ENCODE results near the gene PCSK4. TPM values are rescaled to one million over a fixed set of nuclear protein-coding genes. Genes with fewer than 3 reads are reported as not detected.

PCSK4 gene
- total and polyA plus RNA-seq, 10 of the 15 experiments (the other 5 are each of a cell fraction or from before 2014, with no cell fraction given), result 0.27 to 0.99 (median 0.40) TPM; not detected in 3

- TF ChIP-seq, protein P1, sequence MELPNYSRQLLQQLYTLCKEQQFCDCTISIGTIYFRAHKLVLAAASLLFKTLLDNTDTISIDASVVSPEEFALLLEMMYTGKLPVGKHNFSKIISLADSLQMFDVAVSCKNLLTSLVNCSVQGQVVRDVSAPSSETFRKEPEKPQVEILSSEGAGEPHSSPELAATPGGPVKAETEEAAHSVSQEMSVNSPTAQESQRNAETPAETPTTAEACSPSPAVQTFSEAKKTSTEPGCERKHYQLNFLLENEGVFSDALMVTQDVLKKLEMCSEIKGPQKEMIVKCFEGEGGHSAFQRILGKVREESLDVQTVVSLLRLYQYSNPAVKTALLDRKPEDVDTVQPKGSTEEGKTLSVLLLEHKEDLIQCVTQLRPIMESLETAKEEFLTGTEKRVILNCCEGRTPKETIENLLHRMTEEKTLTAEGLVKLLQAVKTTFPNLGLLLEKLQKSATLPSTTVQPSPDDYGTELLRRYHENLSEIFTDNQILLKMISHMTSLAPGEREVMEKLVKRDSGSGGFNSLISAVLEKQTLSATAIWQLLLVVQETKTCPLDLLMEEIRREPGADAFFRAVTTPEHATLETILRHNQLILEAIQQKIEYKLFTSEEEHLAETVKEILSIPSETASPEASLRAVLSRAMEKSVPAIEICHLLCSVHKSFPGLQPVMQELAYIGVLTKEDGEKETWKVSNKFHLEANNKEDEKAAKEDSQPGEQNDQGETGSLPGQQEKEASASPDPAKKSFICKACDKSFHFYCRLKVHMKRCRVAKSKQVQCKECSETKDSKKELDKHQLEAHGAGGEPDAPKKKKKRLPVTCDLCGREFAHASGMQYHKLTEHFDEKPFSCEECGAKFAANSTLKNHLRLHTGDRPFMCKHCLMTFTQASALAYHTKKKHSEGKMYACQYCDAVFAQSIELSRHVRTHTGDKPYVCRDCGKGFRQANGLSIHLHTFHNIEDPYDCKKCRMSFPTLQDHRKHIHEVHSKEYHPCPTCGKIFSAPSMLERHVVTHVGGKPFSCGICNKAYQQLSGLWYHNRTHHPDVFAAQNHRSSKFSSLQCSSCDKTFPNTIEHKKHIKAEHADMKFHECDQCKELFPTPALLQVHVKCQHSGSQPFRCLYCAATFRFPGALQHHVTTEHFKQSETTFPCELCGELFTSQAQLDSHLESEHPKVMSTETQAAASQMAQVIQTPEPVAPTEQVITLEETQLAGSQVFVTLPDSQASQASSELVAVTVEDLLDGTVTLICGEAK (IDR thresholded peaks at IDR 0.05; ENCODE audit: borderline replicate concordance), result peak; percentile 83
- TF ChIP-seq CBX5 (IDR thresholded peaks at IDR 0.05; ENCODE audit: low read depth) (0 out of 2 replicates have a peak, but pooled peaks have one; percentile 68), ELK1 (IDR thresholded peaks at IDR 0.05; ENCODE audit: low read depth, low read length) (peak; percentile 74), ATF3 (IDR thresholded peaks at IDR 0.05; ENCODE audit: borderline replicate concordance, extremely low read depth, low read depth, low read length) (no peak), POLR2A (IDR thresholded peaks at IDR 0.05; ENCODE audit: low read depth, low read length) (peak; percentile 100), PAX5 (IDR thresholded peaks at IDR 0.05; ENCODE audit: borderline replicate concordance, low read depth, low read length) (peak; percentile 62; the same call in 1 of the 2 replicates), SMARCA5 (IDR thresholded peaks at IDR 0.05) (peak; percentile 77; the same call in 1 of the 2 replicates), NKRF (conservative IDR thresholded peaks at IDR 0.05) (peak; percentile 93), EP300 (IDR thresholded peaks at IDR 0.05; ENCODE audit: borderline replicate concordance in 1 of 2, control insufficient read depth in 1 of 2, low read depth in 2 of 2, low read length in 2 of 2) (peak in 1 of 2 experiments; percentile 50; a peak in 1 of 4 replicates), HDAC2 (IDR thresholded peaks at IDR 0.05) (no peak), SMAD5 (IDR thresholded peaks at IDR 0.05; ENCODE audit: low read depth) (peak; percentile 96), SP1 (IDR thresholded peaks at IDR 0.05; ENCODE audit: low read depth, low read length) (peak; percentile 81)
- TF ChIP-seq, protein P2, sequence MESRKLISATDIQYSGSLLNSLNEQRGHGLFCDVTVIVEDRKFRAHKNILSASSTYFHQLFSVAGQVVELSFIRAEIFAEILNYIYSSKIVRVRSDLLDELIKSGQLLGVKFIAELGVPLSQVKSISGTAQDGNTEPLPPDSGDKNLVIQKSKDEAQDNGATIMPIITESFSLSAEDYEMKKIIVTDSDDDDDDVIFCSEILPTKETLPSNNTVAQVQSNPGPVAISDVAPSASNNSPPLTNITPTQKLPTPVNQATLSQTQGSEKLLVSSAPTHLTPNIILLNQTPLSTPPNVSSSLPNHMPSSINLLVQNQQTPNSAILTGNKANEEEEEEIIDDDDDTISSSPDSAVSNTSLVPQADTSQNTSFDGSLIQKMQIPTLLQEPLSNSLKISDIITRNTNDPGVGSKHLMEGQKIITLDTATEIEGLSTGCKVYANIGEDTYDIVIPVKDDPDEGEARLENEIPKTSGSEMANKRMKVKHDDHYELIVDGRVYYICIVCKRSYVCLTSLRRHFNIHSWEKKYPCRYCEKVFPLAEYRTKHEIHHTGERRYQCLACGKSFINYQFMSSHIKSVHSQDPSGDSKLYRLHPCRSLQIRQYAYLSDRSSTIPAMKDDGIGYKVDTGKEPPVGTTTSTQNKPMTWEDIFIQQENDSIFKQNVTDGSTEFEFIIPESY (IDR thresholded peaks at IDR 0.05), result 0 out of 2 replicates have a peak, but pooled peaks have one; percentile 10
- TF ChIP-seq, protein P3, sequence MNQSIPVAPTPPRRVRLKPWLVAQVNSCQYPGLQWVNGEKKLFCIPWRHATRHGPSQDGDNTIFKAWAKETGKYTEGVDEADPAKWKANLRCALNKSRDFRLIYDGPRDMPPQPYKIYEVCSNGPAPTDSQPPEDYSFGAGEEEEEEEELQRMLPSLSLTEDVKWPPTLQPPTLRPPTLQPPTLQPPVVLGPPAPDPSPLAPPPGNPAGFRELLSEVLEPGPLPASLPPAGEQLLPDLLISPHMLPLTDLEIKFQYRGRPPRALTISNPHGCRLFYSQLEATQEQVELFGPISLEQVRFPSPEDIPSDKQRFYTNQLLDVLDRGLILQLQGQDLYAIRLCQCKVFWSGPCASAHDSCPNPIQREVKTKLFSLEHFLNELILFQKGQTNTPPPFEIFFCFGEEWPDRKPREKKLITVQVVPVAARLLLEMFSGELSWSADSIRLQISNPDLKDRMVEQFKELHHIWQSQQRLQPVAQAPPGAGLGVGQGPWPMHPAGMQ (IDR thresholded peaks at IDR 0.05; ENCODE audit: borderline replicate concordance), result peak; percentile 57
- TF ChIP-seq, protein P4, sequence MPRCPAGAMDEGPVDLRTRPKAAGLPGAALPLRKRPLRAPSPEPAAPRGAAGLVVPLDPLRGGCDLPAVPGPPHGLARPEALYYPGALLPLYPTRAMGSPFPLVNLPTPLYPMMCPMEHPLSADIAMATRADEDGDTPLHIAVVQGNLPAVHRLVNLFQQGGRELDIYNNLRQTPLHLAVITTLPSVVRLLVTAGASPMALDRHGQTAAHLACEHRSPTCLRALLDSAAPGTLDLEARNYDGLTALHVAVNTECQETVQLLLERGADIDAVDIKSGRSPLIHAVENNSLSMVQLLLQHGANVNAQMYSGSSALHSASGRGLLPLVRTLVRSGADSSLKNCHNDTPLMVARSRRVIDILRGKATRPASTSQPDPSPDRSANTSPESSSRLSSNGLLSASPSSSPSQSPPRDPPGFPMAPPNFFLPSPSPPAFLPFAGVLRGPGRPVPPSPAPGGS (IDR thresholded peaks at IDR 0.05; ENCODE audit: borderline replicate concordance, insufficient read depth, low read depth, low read length, poor library complexity, severe bottlenecking), result peak; percentile 85
Measured at GRCh38 chr19:1438035-1438932, 51.9 kb downstream of the PCSK4 start, which contains the start of gene RPS15 (continued).

All from GM12878 (cell line).